Measurements from ENCODE around the gene TAF9B. TPM values are rescaled to one million over a fixed set of nuclear protein-coding genes. Genes with fewer than 3 reads are reported as not detected.

TAF9B gene
- total RNA-seq, 4 donors from 2014 or later, result 3.1 to 14.9 (median 6.3) TPM

DNA sequence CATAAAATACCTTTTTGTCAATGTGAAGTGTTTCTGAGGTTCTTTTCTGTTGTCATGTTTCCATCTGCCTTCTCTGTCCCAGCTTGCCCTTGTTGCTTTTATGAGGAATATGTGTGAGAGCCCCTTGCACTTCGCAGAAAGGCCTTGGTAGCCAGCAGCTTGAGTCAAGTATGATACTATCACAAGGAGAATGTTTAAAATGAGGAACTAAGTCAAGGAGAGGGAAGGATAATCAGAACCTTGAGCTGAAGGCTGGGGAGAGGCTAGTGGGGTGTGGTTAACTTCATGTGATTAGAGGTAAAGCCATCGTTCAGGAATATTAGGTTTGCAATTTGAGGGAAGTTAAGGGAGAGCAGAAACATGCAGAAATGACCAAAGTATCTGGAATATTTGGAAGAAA lies 22.7 kb downstream of the TAF9B start:
- TF ChIP-seq, protein P1, sequence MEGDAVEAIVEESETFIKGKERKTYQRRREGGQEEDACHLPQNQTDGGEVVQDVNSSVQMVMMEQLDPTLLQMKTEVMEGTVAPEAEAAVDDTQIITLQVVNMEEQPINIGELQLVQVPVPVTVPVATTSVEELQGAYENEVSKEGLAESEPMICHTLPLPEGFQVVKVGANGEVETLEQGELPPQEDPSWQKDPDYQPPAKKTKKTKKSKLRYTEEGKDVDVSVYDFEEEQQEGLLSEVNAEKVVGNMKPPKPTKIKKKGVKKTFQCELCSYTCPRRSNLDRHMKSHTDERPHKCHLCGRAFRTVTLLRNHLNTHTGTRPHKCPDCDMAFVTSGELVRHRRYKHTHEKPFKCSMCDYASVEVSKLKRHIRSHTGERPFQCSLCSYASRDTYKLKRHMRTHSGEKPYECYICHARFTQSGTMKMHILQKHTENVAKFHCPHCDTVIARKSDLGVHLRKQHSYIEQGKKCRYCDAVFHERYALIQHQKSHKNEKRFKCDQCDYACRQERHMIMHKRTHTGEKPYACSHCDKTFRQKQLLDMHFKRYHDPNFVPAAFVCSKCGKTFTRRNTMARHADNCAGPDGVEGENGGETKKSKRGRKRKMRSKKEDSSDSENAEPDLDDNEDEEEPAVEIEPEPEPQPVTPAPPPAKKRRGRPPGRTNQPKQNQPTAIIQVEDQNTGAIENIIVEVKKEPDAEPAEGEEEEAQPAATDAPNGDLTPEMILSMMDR (IDR thresholded peaks at IDR 0.05), result no peak
- no peak for TF ChIP-seq POLR2A (IDR thresholded peaks at IDR 0.05)
- Histone ChIP-seq H3K4me3 (no peak overlapping the region), H3K27me3 (no peaks in the 10 kb centered on the region), H3K4me1 (no peaks in the 10 kb centered on the region), H3K36me3 (peaks cover 0 to 84% (median 0%) of the 10 kb centered on the region in 3 donors), H3K27ac (no peak overlapping the region), H3K9me3 (no peaks in the 10 kb centered on the region)
- DNase-seq, result no peak

DNA sequence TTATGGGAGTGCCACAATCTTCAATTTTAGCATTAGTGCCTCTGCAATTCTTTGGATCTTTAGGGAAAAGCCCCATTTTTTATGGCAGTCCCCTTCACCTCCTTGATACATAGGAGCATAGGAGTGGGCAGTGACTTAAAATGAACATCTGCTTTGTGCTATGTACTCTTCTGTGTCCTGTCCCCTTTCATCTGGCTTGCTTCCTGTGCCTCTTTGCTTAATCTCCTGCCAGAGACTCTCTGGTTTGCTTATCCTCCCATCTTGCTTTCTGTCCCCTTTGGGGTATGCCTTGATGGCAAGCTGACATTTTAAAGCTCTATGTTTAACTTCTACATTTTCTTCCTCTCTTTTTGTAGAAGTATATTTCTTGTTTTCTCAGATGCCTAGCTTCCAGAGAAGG lies 23.1 kb downstream of the TAF9B start:
- Histone ChIP-seq H3K4me3 (no peak overlapping the region), H3K27ac (no peak overlapping the region), H3K9me3 (no peaks in the 10 kb centered on the region), H3K27me3 (no peaks in the 10 kb centered on the region), H3K4me1 (no peaks in the 10 kb centered on the region), H3K36me3 (peaks cover 0 to 86% (median 0%) of the 10 kb centered on the region in 3 donors)
- TF ChIP-seq, protein P1 (IDR thresholded peaks at IDR 0.05), result no peak
- no peak for TF ChIP-seq POLR2A (IDR thresholded peaks at IDR 0.05)
- DNase-seq, result no peak

DNA sequence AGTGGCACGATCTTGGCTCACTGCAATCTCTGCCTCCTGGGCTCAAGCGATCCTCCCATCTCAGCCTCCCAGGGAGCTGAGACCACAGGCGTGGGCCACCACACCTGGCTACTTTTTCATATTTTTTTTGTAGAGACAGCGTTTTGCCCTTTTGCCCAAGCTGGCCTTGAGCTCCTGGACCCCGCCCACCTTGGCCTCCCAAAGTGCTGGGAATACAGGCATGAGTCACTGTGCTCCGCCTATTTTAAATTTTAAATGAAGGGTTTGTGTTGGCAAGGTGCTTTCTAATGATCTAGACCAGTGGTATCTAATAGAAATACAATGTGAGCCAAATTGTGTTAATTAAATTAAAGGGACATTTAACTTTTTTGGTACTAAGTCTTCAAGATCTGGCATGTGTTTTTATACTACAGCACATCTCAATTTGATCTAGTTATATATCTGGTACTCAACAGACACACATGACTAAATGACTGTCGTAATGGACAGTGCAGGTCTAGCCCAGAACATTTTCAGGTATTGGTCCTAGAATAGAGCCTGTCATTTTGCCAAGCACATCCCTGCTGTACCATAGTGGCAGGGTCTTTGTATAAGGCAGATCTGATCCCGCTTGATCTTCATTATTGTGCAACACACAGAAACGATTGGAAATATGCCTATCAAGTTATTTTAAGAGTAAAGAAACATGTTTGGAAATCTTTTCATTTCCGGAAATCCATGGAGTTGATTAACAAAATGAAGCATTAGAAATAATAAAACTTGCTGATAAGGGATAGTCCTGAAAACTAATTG lies 28.1 kb downstream of the TAF9B start:
- Histone ChIP-seq H3K36me3 (peaks cover 0 to 47% (median 0%) of the 10 kb centered on the region in 3 donors), H3K4me1 (peaks cover 0 to 21% (median 1%) of the 10 kb centered on the region in 4 donors), H3K9me3 (no peaks in the 10 kb centered on the region), H3K4me3 (no peak overlapping the region), H3K27ac (no peak overlapping the region), H3K27me3 (no peaks in the 10 kb centered on the region)
- TF ChIP-seq, protein P1 (IDR thresholded peaks at IDR 0.05), result no peak
- TF ChIP-seq POLR2A (IDR thresholded peaks at IDR 0.05), result no peak
- no peak for DNase-seq

DNA sequence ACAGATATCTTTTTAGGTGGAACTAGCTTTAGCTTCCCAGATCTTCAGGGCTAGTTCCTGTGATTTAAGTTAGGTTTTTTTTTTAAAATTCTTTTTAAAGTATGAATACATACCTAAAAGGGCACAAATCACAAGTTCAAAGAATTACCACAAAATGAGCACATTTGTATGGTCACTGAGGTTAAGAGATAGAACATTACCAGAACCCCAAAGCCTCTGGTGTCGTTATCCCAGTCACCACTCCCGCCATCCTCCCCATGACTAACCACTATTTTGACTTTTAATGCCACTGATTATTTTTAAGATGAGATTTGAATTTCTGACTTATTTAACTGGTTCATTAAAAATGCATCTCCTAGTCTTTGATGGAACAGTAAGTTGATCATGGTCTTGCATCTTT lies 30.0 kb downstream of the TAF9B start:
- no peak for DNase-seq

DNA sequence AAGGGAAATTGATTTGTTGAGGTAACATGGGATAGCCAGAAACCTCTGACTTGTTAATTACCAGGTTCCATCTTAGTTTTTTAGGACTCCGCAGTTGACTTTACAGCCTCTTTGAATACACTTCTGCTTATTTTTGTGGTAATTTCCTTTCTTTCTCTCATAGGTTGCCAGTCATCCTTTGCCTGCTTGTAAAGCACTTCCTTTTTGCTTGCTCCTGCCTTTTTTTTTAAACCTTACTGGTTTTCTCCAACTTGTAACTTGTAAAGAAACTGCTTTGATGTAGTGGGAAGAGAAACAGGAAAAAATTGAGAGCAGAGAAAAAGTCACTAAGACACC lies 32.8 kb downstream of the TAF9B start:
- H3K4me1 ChIP-seq, result peaks cover 0 to 31% (median 1%) of the 10 kb centered on the region in 4 donors
- H3K27me3 ChIP-seq, result no peaks in the 10 kb centered on the region
- TF ChIP-seq, protein P1 (IDR thresholded peaks at IDR 0.05), result no peak
- TF ChIP-seq POLR2A (IDR thresholded peaks at IDR 0.05), result no peak
- DNase-seq, result no peak
- H3K9me3 ChIP-seq, result no peaks in the 10 kb centered on the region
- peaks cover 0 to 7% (median 0%) of the 10 kb centered on the region in 3 donors for H3K36me3 ChIP-seq
- peak overlapping the region in 1 of 4 donors; percentile 90 for H3K27ac ChIP-seq
- peak overlapping the region in 2 of 4 donors; percentile 20 to 87 for H3K4me3 ChIP-seq

More for the DNA sequence above, 30.0 kb downstream of the TAF9B start:
- TF ChIP-seq POLR2A (IDR thresholded peaks at IDR 0.05), result no peak
- TF ChIP-seq, protein P1 (IDR thresholded peaks at IDR 0.05), result no peak
- Histone ChIP-seq H3K27ac (no peak overlapping the region), H3K4me1 (peaks cover 0 to 31% (median 1%) of the 10 kb centered on the region in 4 donors), H3K4me3 (no peak overlapping the region), H3K27me3 (no peaks in the 10 kb centered on the region), H3K9me3 (no peaks in the 10 kb centered on the region), H3K36me3 (peaks cover 0 to 29% (median 0%) of the 10 kb centered on the region in 3 donors)

Measured in Peyer's patch (tissue), 4 donors.